Liver (tissue), 9 donors: Measurements from ENCODE around the gene SLC5A12. TPM values are rescaled to one million over a fixed set of nuclear protein-coding genes. Genes with fewer than 3 reads are reported as not detected.

Experiments used
- DNase-seq: peaks from one replicate; pipeline ENCODE4 v3.0.0-alpha.2; 2017; ENCODE audit warnings: low spot score
- H3K27ac ChIP-seq, 2 donors: one replicate each; pipeline ENCODE4 v1.7.0; 2013; ENCODE audit warnings: inconsistent platforms in 2 of 2, low read length in 2 of 2, control low read depth in 1 of 2, low read depth in 1 of 2, mild to moderate bottlenecking in 1 of 2
- H3K27me3 ChIP-seq, 4 donors: one replicate each; pipeline versions ENCODE4 v1.6.1 to v1.7.0; 2013; ENCODE audit warnings: low read length in 3 of 4, inconsistent platforms in 1 of 4, mild to moderate bottlenecking in 1 of 4, moderate library complexity in 1 of 4; ENCODE audit not compliant: control insufficient read depth in 4 of 4, insufficient read depth in 4 of 4
- H3K36me3 ChIP-seq, 4 donors: one replicate each; pipeline versions ENCODE4 v1.6.1 to v1.7.0; 2013; ENCODE audit warnings: low read length in 3 of 4, mild to moderate bottlenecking in 3 of 4, low read depth in 1 of 4, moderate library complexity in 1 of 4; ENCODE audit not compliant: control insufficient read depth in 4 of 4, insufficient read depth in 3 of 4
- H3K4me1 ChIP-seq, 4 donors: one replicate each; pipeline versions ENCODE4 v1.6.1 to v1.7.0; 2013; ENCODE audit warnings: low read length in 3 of 4, mild to moderate bottlenecking in 3 of 4, moderate library complexity in 1 of 4; ENCODE audit not compliant: control insufficient read depth in 4 of 4, insufficient read depth in 4 of 4
- H3K4me3 ChIP-seq, 3 donors: one replicate each; pipeline versions ENCODE4 v1.6.1 to v1.7.0; 2013; ENCODE audit warnings: low read length in 3 of 3, control low read depth in 1 of 3, low read depth in 1 of 3, mild to moderate bottlenecking in 1 of 3
- H3K9ac ChIP-seq, 2 donors: one replicate each; pipeline ENCODE4 v1.7.0; 2013; ENCODE audit warnings: low read length in 2 of 2, mild to moderate bottlenecking in 2 of 2, moderate library complexity in 2 of 2, control low read depth in 1 of 2, low read depth in 1 of 2
- H3K9me3 ChIP-seq, 4 donors: one replicate each; pipeline versions ENCODE4 v1.6.1 to v1.7.0; 2013; ENCODE audit warnings: low read length in 3 of 4; ENCODE audit not compliant: control insufficient read depth in 4 of 4
- CTCF ChIP-seq: fragments of 150-350 bp; IDR thresholded peaks from 2 replicates; pipeline ENCODE4 v1.5.1; 2017; ENCODE audit warnings: improper control_type of control experiment, low read depth, low read length; ENCODE audit not compliant: missing input control
- EGR1 ChIP-seq, 2 donors: IDR thresholded peaks; 2 replicates each; pipeline ENCODE4 v1.6.1; 2016 to 2018; ENCODE audit warnings: antibody characterized with exemption in 2 of 2, low read depth in 2 of 2
- FOXA1 ChIP-seq: IDR thresholded peaks from 2 replicates; pipeline ENCODE4 v1.6.1; 2016; ENCODE audit warnings: antibody characterized with exemption
- FOXA2 ChIP-seq: IDR thresholded peaks from 2 replicates; pipeline ENCODE4 v1.6.1; 2016; ENCODE audit warnings: antibody characterized with exemption
- GABPA ChIP-seq, 2 donors: IDR thresholded peaks in 1 of 2; conservative IDR thresholded peaks in 1 of 2; 2 replicates each; pipeline ENCODE4 v1.6.1; 2016; ENCODE audit warnings: antibody characterized with exemption in 2 of 2, mild to moderate bottlenecking in 1 of 2, moderate library complexity in 1 of 2
- HNF4A ChIP-seq, 2 donors: conservative IDR thresholded peaks; 2 replicates each; pipeline ENCODE4 v1.6.1; 2016; ENCODE audit warnings: antibody characterized with exemption in 2 of 2, mild to moderate bottlenecking in 2 of 2
- HNF4G ChIP-seq: IDR thresholded peaks from 2 replicates; pipeline ENCODE4 v1.6.1; 2016; ENCODE audit warnings: antibody characterized with exemption
- JUND ChIP-seq, 2 donors: IDR thresholded peaks; 2 replicates each; pipeline ENCODE4 v1.6.1; 2016; ENCODE audit warnings: antibody characterized with exemption in 2 of 2
- NR2F2 ChIP-seq: IDR thresholded peaks from 2 replicates; pipeline ENCODE4 v1.6.1; 2016; ENCODE audit warnings: antibody characterized with exemption
- RAD21 ChIP-seq, 2 donors: IDR thresholded peaks; 2 replicates each; pipeline ENCODE4 v1.6.1; 2016; ENCODE audit warnings: antibody characterized with exemption in 2 of 2, mild to moderate bottlenecking in 2 of 2
- REST ChIP-seq: IDR thresholded peaks from 2 replicates; pipeline ENCODE4 v1.6.1; 2016; ENCODE audit warnings: antibody characterized with exemption, mild to moderate bottlenecking
- RXRA ChIP-seq, 2 donors: IDR thresholded peaks; 2 replicates each; pipeline ENCODE4 v1.6.1; 2017 to 2018; ENCODE audit warnings: antibody characterized with exemption in 2 of 2, mild to moderate bottlenecking in 1 of 2
- SP1 ChIP-seq: IDR thresholded peaks from 2 replicates; pipeline ENCODE4 v1.6.1; 2018; ENCODE audit warnings: antibody characterized with exemption, mild to moderate bottlenecking
- TAF1 ChIP-seq: conservative IDR thresholded peaks from 2 replicates; pipeline ENCODE4 v1.6.1; 2016; ENCODE audit warnings: antibody characterized with exemption, mild to moderate bottlenecking
- YY1 ChIP-seq: IDR thresholded peaks from 2 replicates; pipeline ENCODE4 v1.6.1; 2016; ENCODE audit warnings: antibody characterized with exemption, mild to moderate bottlenecking
- WGBS: extraction: QIAGEN DNeasy Blood & Tissue Kit; methylation state at CpG from one replicate; pipeline ENCODE4 v1.1.7; 2013; 5-methylcytosine and 5-hydroxymethylcytosine counted together
- polyA plus RNA-seq, 2 donors: library from polyadenylated mRNA; stranded (reverse) in 1 of 2; unstranded in 1 of 2; fragments of 200-250 nt in 1 of 2; fragments of >200 nt in 1 of 2; fragmentation: Nextera tagmentation in 1 of 2; extraction: Ambion mirVana in 1 of 2; gene quantifications; one replicate each; pipeline versions ENCODE4 v1.2.1 to v1.2.3, GENCODE V29; 2013 to 2015
- total RNA-seq, 2 donors: library from RNA; depleted of rRNA; stranded (reverse); fragments of >200 nt; gene quantifications; one replicate each; pipeline ENCODE4 v1.2.3, GENCODE V29; 2014
- TF ChIP-seq, protein P1 (sequence below): IDR thresholded peaks from 2 replicates; pipeline ENCODE4 v1.6.1; 2016; ENCODE audit warnings: antibody characterized with exemption
- TF ChIP-seq, protein P2 (sequence below): IDR thresholded peaks from 2 replicates; pipeline ENCODE4 v1.6.1; 2016; ENCODE audit warnings: antibody characterized with exemption
- TF ChIP-seq, protein P3 (sequence below): IDR thresholded peaks from 2 replicates; pipeline ENCODE4 v1.6.1; 2016; ENCODE audit warnings: antibody characterized with exemption
- donor health status: healthy.
- donor health status: healthy.
- donor health status: healthy.
- donor health status: healthy.
- donor health status: healthy.

The SLC5A12 gene
- total and polyA plus RNA-seq, 4 donors: under 0.01 to 0.23 (median 0.03) TPM; not detected in 1

GRCh38 chr11:26729284-26729683 is 7.4 kb upstream of the SLC5A12 start:
- H3K36me3 ChIP-seq: no peaks in the 10 kb centered on the region
- H3K4me3 ChIP-seq: no peak overlapping the region
- H3K27me3 ChIP-seq: no peaks in the 10 kb centered on the region
- peaks cover 0 to 6% (median 4%) of the 10 kb centered on the region in 4 donors for H3K4me1 ChIP-seq
- no peaks in the 10 kb centered on the region for H3K9me3 ChIP-seq
- H3K9ac ChIP-seq: no peak overlapping the region
- H3K27ac ChIP-seq: no peak overlapping the region
- no peak for DNase-seq
- WGBS: 83% methylated on average over 1 of the region's 1 CpG
- no peak for TF ChIP-seq FOXA1
- no peak for TF ChIP-seq TAF1
- TF ChIP-seq, protein P1, sequence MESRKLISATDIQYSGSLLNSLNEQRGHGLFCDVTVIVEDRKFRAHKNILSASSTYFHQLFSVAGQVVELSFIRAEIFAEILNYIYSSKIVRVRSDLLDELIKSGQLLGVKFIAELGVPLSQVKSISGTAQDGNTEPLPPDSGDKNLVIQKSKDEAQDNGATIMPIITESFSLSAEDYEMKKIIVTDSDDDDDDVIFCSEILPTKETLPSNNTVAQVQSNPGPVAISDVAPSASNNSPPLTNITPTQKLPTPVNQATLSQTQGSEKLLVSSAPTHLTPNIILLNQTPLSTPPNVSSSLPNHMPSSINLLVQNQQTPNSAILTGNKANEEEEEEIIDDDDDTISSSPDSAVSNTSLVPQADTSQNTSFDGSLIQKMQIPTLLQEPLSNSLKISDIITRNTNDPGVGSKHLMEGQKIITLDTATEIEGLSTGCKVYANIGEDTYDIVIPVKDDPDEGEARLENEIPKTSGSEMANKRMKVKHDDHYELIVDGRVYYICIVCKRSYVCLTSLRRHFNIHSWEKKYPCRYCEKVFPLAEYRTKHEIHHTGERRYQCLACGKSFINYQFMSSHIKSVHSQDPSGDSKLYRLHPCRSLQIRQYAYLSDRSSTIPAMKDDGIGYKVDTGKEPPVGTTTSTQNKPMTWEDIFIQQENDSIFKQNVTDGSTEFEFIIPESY: no peak
- TF ChIP-seq FOXA2: no peak
- TF ChIP-seq HNF4A (conservative IDR thresholded peaks at IDR 0.05): no peak
- TF ChIP-seq RAD21 (IDR thresholded peaks at IDR 0.05): no peak
- TF ChIP-seq SP1: no peak
- TF ChIP-seq JUND (IDR thresholded peaks at IDR 0.05): no peak
- TF ChIP-seq, protein P2, sequence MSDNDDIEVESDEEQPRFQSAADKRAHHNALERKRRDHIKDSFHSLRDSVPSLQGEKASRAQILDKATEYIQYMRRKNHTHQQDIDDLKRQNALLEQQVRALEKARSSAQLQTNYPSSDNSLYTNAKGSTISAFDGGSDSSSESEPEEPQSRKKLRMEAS: no peak
- TF ChIP-seq EGR1 (IDR thresholded peaks at IDR 0.05; ENCODE audit: low read depth in 2 of 2): no peak
- TF ChIP-seq HNF4G: no peak
- no peak for TF ChIP-seq RXRA (IDR thresholded peaks at IDR 0.05)

DNA sequence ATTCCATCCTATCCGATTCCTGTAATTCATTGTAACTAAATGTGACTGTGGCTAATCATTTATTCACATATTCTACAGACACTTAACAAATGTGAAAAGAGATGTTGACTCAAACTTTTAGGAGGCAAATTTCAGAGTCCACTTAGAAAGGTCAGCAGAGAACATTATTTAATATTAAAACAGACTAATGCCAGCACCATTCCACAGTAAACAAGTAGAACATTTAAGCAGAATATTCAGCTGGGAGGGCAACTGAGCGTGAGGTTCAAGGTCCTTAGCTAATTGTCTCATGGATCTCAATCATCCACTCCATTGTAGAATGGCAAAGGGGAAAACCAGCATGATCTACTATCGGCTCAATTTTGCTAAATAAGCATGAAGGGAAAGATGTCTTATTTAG is 5.1 kb upstream of the SLC5A12 start:
- Histone ChIP-seq H3K27me3 (no peaks in the 10 kb centered on the region), H3K27ac (no peak overlapping the region), H3K9me3 (no peaks in the 10 kb centered on the region), H3K36me3 (no peaks in the 10 kb centered on the region), H3K4me3 (no peak overlapping the region), H3K9ac (no peak overlapping the region), H3K4me1 (peaks cover 0 to 19% (median 7%) of the 10 kb centered on the region in 4 donors)
- no peak for DNase-seq
- WGBS: 42% methylated on average over 3 of the region's 3 CpGs
- no peak for TF ChIP-seq EGR1 (IDR thresholded peaks at IDR 0.05; ENCODE audit: low read depth in 2 of 2)
- TF ChIP-seq, protein P2: peak; percentile 54
- no peak for TF ChIP-seq TAF1
- peak; percentile 17 for TF ChIP-seq REST
- TF ChIP-seq, protein P3, sequence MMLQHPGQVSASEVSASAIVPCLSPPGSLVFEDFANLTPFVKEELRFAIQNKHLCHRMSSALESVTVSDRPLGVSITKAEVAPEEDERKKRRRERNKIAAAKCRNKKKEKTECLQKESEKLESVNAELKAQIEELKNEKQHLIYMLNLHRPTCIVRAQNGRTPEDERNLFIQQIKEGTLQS: no peak
- peak in 1 of 2 donors; percentile 44 for TF ChIP-seq JUND (IDR thresholded peaks at IDR 0.05)
- TF ChIP-seq YY1: peak; percentile 78
- TF ChIP-seq RXRA (IDR thresholded peaks at IDR 0.05): peak; percentile 27 to 75
- TF ChIP-seq RAD21 (IDR thresholded peaks at IDR 0.05): peak in 1 of 2 donors; percentile 20
- TF ChIP-seq, protein P1: no peak
- no peak for TF ChIP-seq CTCF
- TF ChIP-seq SP1: peak; percentile 50
- peak; percentile 38 for TF ChIP-seq FOXA1
- peak; percentile 71 to 91 for TF ChIP-seq HNF4A (conservative IDR thresholded peaks at IDR 0.05)
- TF ChIP-seq FOXA2: peak; percentile 76
- no peak for TF ChIP-seq NR2F2
- TF ChIP-seq HNF4G: peak; percentile 44
- TF ChIP-seq GABPA (IDR thresholded peaks at IDR 0.05 in 1 of 2, conservative IDR thresholded peaks at IDR 0.05 in 1 of 2): no peak
